GM12865 (cell line): ENCODE results near the gene USP3.

Source experiments
- DNase-seq: peaks from one replicate; pipeline ENCODE4 v3.0.0; 2010; ENCODE audit warnings: low read depth
- H3K4me3 ChIP-seq: 2 replicates; pipeline ENCODE4 v1.5.1; 2011; ENCODE audit warnings: mild to moderate bottlenecking, low read depth, low read length, control low read depth
- CTCF ChIP-seq: IDR thresholded peaks from 2 replicates; pipeline ENCODE4 v1.5.1; 2011; ENCODE audit warnings: low read length, control low read depth, low read depth, inconsistent platforms; ENCODE audit not compliant: insufficient read depth; ENCODE audit errors: missing control alignments

The USP3 gene

GRCh38 chr15:63469190-63469589 is 35.2 kb upstream of the USP3 start:
- DNase-seq = no peak
- TF ChIP-seq CTCF = no peak
- H3K4me3 ChIP-seq = no peak overlapping the region

GRCh38 chr15:63469984-63470383 is 34.4 kb upstream of the USP3 start:
- no peak for TF ChIP-seq CTCF
- no peak overlapping the region for H3K4me3 ChIP-seq
- no peak for DNase-seq

GRCh38 chr15:63473007-63473748 is 31.2 kb upstream of the USP3 start:
- no peak overlapping the region for H3K4me3 ChIP-seq
- TF ChIP-seq CTCF = no peak
- peak; percentile 89 for DNase-seq

- no peak for DNase-seq
- H3K4me3 ChIP-seq = no peak overlapping the region
- TF ChIP-seq CTCF = no peak
These were observed 30.7 kb upstream of the USP3 start for GRCh38 chr15:63473749-63473998.

GRCh38 chr15:63473999-63474809 is 30.2 kb upstream of the USP3 start:
- TF ChIP-seq CTCF = no peak
- peak overlapping the region; percentile 30 for H3K4me3 ChIP-seq

GRCh38 chr15:63474810-63475316 is 29.5 kb upstream of the USP3 start:
- H3K4me3 ChIP-seq = peak overlapping the region; percentile 30
- DNase-seq = peak; percentile 98
- TF ChIP-seq CTCF = no peak

More at GRCh38 chr15:63473999-63474809, 30.2 kb upstream of the USP3 start:
- DNase-seq = peak; percentile 95
